Subcutaneous abdominal adipose tissue (tissue), 5 donors: Measurements from ENCODE around the gene CYSTM1.
"Not testable (repeated sequence)": the region's sequence is repeated elsewhere in the genome, so short reads cannot be mapped to it uniquely, and the experiment has no call there.

Experiments
- H3K27ac ChIP-seq: one replicate; pipeline ENCODE4 v1.7.0; 2013; ENCODE audit warnings: low read depth, mild to moderate bottlenecking, inconsistent platforms, low read length, moderate library complexity
- H3K27me3 ChIP-seq, 5 donors: one replicate each; pipeline ENCODE4 v1.7.0; 2013; ENCODE audit warnings: low read length in 5 of 5, inconsistent platforms in 1 of 5; ENCODE audit not compliant: control insufficient read depth in 5 of 5, insufficient read depth in 4 of 5
- H3K36me3 ChIP-seq, 5 donors: one replicate each; pipeline ENCODE4 v1.7.0; 2013; ENCODE audit warnings: low read length in 5 of 5; ENCODE audit not compliant: control insufficient read depth in 5 of 5, insufficient read depth in 5 of 5
- H3K4me1 ChIP-seq, 5 donors: one replicate each; pipeline ENCODE4 v1.7.0; 2013; ENCODE audit warnings: low read length in 5 of 5, mild to moderate bottlenecking in 3 of 5, moderate library complexity in 1 of 5; ENCODE audit not compliant: control insufficient read depth in 5 of 5, insufficient read depth in 5 of 5
- H3K4me3 ChIP-seq, 5 donors: one replicate each; pipeline ENCODE4 v1.7.0; 2013; ENCODE audit warnings: low read length in 5 of 5, low read depth in 1 of 5
- H3K9ac ChIP-seq, 5 donors: one replicate each; pipeline ENCODE4 v1.7.0; 2013; ENCODE audit warnings: low read length in 5 of 5, mild to moderate bottlenecking in 4 of 5, moderate library complexity in 3 of 5
- H3K9me3 ChIP-seq, 5 donors: one replicate each; pipeline ENCODE4 v1.7.0; 2013; ENCODE audit warnings: low read length in 5 of 5; ENCODE audit not compliant: control insufficient read depth in 5 of 5
- donor health status: healthy.
- donor health status: healthy.
- donor health status: healthy.
- donor health status: healthy.
- donor health status: healthy.

CYSTM1 gene

GRCh38 chr5:140148508-140148907, 26.5 kb upstream of the CYSTM1 start:
- Histone ChIP-seq H3K27me3 (no peaks in the 10 kb centered on the region), H3K9me3 (no peaks in the 10 kb centered on the region), H3K4me1 (peaks cover 2 to 27% (median 21%) of the 10 kb centered on the region in 5 donors)

GRCh38 chr5:140150201-140150600, 24.8 kb upstream of the CYSTM1 start:
- Histone ChIP-seq H3K27me3 (no peaks in the 10 kb centered on the region), H3K4me1 (peaks cover 2 to 25% (median 18%) of the 10 kb centered on the region in 5 donors), H3K9ac (no peak overlapping the region), H3K9me3 (no peaks in the 10 kb centered on the region), H3K4me3 (no peak overlapping the region), H3K27ac (no peak overlapping the region), H3K36me3 (no peaks in the 10 kb centered on the region)

More at GRCh38 chr5:140148508-140148907, 26.5 kb upstream of the CYSTM1 start:
- H3K9ac ChIP-seq: no peak overlapping the region
- no peaks in the 10 kb centered on the region for H3K36me3 ChIP-seq
- no peak overlapping the region for H3K27ac ChIP-seq
- no peak overlapping the region for H3K4me3 ChIP-seq

- Histone ChIP-seq H3K4me1 (peaks cover 0 to 27% (median 13%) of the 10 kb centered on the region in 5 donors), H3K36me3 (no peaks in the 10 kb centered on the region), H3K27ac (no peak overlapping the region), H3K9me3 (no peaks in the 10 kb centered on the region), H3K27me3 (no peaks in the 10 kb centered on the region), H3K4me3 (no peak overlapping the region), H3K9ac (no peak overlapping the region)
Measured at GRCh38 chr5:140151144-140152021, 23.6 kb upstream of the CYSTM1 start.

DNA sequence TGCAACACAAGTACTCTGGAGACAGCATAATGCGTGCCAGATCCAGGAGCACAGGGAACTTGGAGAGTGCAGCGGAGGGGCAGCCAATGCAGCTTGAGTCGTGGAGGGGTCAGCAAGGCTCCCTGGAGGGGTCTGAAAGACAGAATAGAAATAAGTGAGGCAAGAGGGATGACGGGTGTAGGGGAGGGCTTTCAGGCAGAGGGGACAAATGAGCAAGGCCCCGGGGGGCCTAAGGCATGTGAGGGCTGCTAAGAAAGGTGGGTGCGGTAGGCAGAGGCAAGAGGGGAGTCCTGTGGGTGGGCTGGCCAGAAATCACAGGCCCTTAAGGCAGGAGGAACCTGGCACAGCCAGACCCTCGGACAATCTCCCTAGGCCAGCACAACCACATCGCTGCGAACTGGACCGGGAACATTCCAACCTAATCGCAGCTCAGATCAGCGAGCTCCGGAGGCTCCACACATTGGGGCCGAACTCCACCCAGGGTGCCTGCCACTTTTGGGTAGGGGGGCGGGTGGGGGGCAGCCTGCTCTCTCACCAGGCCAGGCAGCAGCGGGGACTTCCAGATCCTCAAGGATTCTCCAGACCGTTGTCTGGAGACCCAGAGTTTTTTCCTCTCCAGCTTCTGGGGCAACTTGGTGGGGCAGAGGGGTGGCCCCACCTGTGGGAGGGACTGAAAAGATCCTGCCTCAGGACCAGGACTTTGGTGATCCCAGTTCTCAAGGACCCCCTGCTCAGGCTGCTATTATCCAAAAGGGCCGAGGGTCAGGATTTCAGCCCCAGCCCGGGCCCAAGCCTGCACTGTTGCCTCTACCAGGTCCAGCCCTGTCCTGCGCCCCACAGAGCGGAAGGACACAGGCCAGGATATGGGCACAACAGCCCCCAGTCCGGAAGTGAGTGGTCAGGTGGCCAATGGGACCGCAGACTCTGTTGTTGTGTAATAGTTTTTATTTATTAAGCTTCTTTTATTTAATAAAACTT, 22.7 kb upstream of the CYSTM1 start:
- Histone ChIP-seq H3K4me3 (no peak overlapping the region), H3K27ac (no peak overlapping the region), H3K36me3 (no peaks in the 10 kb centered on the region), H3K9ac (no peak overlapping the region), H3K27me3 (no peaks in the 10 kb centered on the region), H3K9me3 (no peaks in the 10 kb centered on the region), H3K4me1 (peaks cover 4 to 32% (median 17%) of the 10 kb centered on the region in 5 donors)

DNA sequence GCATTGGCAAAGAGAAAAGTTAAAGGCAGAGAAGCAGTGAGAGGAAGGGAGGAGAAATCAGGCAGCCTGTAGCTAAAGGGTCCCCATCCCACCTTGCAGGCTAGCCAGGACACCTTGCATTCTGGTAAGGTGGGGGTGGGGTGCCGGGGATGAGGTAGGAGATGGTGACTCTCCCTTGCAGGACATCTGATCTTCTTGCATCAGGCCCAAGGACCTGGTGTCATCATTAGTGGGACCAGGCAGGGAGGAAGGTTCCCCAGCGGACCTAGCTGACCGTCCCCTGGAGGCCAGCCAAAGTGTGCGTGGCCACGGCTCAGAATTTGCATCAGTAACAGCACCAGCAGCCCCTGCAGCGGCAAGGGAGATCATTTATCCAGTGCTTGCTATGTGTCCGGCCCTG, 21.7 kb upstream of the CYSTM1 start:
- no peak overlapping the region for H3K9ac ChIP-seq

GRCh38 chr5:140153905-140154304, 21.1 kb upstream of the CYSTM1 start:
- H3K4me1 ChIP-seq: peaks cover 4 to 35% (median 20%) of the 10 kb centered on the region in 5 donors
- no peak overlapping the region for H3K4me3 ChIP-seq
- H3K36me3 ChIP-seq: no peaks in the 10 kb centered on the region
- no peak overlapping the region for H3K9ac ChIP-seq
- no peak overlapping the region for H3K27ac ChIP-seq
- no peaks in the 10 kb centered on the region for H3K9me3 ChIP-seq
- no peaks in the 10 kb centered on the region for H3K27me3 ChIP-seq

More for the DNA sequence above, 21.7 kb upstream of the CYSTM1 start:
- Histone ChIP-seq H3K27me3 (no peaks in the 10 kb centered on the region), H3K4me1 (peaks cover 4 to 35% (median 20%) of the 10 kb centered on the region in 5 donors), H3K36me3 (no peaks in the 10 kb centered on the region), H3K9me3 (no peaks in the 10 kb centered on the region), H3K4me3 (no peak overlapping the region), H3K27ac (no peak overlapping the region)

DNA sequence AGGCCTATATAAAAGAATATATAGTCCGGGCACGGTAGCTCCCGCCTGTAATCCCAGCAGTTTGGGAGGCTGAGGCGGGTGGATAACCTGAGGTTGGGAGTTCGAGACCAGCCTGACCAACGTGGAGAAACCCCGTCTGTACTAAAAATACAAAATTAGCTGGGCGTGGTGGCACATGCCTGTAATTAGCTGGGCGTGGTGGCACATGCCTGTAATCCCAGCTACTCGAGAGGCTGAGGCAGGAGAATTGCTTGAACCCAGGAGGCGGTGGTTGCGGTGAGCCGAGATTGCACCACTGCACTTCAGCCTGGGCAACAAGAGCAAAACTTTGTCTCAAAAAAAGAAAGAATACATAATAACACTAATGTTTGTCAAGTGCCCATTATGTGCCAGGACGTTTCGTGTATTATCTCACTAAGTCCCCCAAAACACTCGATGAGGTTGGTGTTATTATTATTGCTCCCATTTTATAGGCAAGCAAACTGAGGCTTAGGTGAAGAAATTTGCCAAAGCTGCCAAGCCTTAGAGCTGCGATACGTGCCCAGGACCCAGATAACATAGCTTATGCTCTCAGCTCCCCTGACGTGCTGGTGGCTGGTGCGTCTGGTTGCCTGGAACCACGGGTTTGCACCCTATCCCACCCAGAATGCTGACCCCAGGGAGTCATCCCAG, 20.1 kb upstream of the CYSTM1 start:
- H3K27ac ChIP-seq, H3K27me3 ChIP-seq, H3K9me3 ChIP-seq, H3K36me3 ChIP-seq, H3K4me3 ChIP-seq, H3K9ac ChIP-seq: not testable (repeated sequence)
- H3K4me1 ChIP-seq: peaks cover 4 to 35% (median 20%) of the 10 kb centered on the region in 5 donors

GRCh38 chr5:140157032-140157781, 17.8 kb upstream of the CYSTM1 start:
- Histone ChIP-seq H3K4me1 (peaks cover 4 to 35% (median 20%) of the 10 kb centered on the region in 5 donors), H3K9me3 (no peaks in the 10 kb centered on the region), H3K27ac (peak overlapping the region; percentile 24), H3K9ac (peak overlapping the region in 3 of 5 donors; percentile 2 to 56 (median 32)), H3K4me3 (peak overlapping the region; percentile 46 to 65 (median 50)), H3K27me3 (no peaks in the 10 kb centered on the region), H3K36me3 (no peaks in the 10 kb centered on the region)
